ENCODE measurements around the gene GID8. TPM values are rescaled to one million over a fixed set of nuclear protein-coding genes. Genes with fewer than 3 reads are reported as not detected.

GID8 gene
- total RNA-seq, 1 donor from 2014 or later, result 55.8 TPM

DNA sequence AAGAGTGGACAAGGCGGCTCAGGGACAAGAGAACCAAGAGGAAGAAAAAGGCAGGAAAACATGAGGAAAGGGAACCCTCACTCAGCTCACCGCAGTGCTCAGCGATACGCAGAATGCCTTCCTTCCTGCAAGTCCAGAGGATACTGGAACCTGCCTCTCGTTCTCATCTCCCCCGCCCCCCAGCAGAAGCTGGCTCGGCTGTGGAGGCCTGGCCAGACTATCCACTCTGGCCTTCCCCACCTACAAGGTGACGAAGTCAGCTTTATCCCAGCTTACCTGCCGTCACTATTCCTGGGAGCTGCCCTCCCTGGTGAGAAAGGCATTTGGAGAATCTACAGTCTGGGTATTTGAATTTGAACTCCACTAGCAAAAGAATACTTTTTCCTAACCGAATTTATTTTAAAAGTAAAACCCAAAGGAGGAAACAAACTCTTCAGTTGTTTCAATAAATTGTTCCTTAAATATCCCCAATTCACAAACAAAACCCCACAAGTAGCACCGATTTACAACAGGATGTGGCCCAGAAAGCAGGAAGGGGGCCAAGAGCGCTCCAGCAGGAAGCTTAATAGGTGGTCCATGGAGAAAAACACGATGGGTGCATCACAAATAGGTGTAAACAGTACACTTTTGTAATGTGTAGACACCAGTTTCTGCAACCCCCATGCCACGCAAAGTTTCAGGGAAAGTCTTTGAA, 9.6 kb upstream of the GID8 start:
- Mint-ChIP-seq H3K4me3 (peak overlapping the region; percentile 93), H3K4me1 (ENCODE audit: unreplicated experiment) (peaks cover 54% of the 10 kb centered on the region), H3K27me3 (no peaks in the 10 kb centered on the region)

DNA sequence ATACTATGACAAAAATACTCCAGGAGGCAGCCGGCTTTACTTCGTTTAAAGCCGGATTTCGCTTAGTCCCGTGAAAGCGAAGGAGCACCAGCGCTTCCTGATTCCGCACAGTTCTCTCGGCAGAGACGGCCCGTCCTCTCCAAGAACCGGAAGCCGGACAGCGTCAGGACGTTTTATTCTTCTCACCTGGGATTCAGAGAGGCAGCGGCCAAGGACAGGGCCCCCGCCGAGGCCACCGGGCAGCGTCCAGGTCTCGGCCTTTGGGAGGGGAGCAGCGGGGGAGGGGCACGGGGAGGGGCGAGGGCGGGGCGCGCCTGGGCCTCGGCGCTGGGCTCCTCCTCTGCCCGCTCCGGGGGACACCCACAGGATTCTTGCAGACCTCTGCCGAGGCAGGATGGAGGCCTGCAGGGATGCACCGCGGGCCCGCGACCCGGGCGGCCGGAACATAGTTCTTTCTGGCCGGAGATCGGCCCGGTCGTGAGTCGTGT, 8.9 kb upstream of the GID8 start:
- H3K4me1 Mint-ChIP-seq (ENCODE audit: unreplicated experiment), result peaks cover 50% of the 10 kb centered on the region
- peaks cover 3% of the 10 kb centered on the region for H3K36me3 Mint-ChIP-seq
- H3K27ac Mint-ChIP-seq, result peak overlapping the region; percentile 80
- H3K4me3 Mint-ChIP-seq, result peak overlapping the region; percentile 93
- no peaks in the 10 kb centered on the region for H3K9me3 Mint-ChIP-seq
- TF ChIP-seq, protein P1, sequence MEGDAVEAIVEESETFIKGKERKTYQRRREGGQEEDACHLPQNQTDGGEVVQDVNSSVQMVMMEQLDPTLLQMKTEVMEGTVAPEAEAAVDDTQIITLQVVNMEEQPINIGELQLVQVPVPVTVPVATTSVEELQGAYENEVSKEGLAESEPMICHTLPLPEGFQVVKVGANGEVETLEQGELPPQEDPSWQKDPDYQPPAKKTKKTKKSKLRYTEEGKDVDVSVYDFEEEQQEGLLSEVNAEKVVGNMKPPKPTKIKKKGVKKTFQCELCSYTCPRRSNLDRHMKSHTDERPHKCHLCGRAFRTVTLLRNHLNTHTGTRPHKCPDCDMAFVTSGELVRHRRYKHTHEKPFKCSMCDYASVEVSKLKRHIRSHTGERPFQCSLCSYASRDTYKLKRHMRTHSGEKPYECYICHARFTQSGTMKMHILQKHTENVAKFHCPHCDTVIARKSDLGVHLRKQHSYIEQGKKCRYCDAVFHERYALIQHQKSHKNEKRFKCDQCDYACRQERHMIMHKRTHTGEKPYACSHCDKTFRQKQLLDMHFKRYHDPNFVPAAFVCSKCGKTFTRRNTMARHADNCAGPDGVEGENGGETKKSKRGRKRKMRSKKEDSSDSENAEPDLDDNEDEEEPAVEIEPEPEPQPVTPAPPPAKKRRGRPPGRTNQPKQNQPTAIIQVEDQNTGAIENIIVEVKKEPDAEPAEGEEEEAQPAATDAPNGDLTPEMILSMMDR (conservative IDR thresholded peaks at IDR 0.05), result no peak
- DNase-seq (ENCODE audit: extremely low spot score, unreplicated experiment), result no peak
- no peaks in the 10 kb centered on the region for H3K27me3 Mint-ChIP-seq

More for the DNA sequence above, 9.6 kb upstream of the GID8 start:
- H3K27ac Mint-ChIP-seq, result peak overlapping the region; percentile 80
- no peak for DNase-seq (ENCODE audit: extremely low spot score, unreplicated experiment)
- H3K36me3 Mint-ChIP-seq, result peaks cover 3% of the 10 kb centered on the region
- no peaks in the 10 kb centered on the region for H3K9me3 Mint-ChIP-seq
- TF ChIP-seq, protein P1 (conservative IDR thresholded peaks at IDR 0.05), result no peak

DNA sequence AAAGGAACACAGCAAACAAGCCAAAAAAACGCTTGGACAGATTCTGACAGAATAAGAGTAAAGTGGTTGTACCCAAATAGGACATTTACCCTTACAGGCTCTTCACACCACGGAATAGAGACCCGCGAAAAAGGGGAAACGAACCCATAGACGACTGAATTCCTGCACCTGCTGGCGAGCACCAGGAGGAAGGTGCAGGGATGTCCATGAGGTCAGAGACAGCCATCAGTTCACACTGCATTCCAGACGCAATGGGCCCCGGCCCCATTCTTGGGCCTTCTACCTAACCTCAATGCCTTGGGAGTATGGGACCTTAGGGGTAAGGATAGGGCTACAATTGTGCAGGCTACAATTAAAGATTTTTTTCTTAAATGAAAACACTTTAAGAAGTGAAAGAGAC, 6.5 kb upstream of the GID8 start:
- Mint-ChIP-seq H3K27me3 (no peaks in the 10 kb centered on the region), H3K4me3 (no peak overlapping the region), H3K36me3 (peaks cover 3% of the 10 kb centered on the region), H3K9me3 (no peaks in the 10 kb centered on the region), H3K27ac (no peak overlapping the region), H3K4me1 (ENCODE audit: unreplicated experiment) (peaks cover 37% of the 10 kb centered on the region)
- TF ChIP-seq, protein P1 (conservative IDR thresholded peaks at IDR 0.05), result no peak
- DNase-seq (ENCODE audit: extremely low spot score, unreplicated experiment), result no peak

DNA sequence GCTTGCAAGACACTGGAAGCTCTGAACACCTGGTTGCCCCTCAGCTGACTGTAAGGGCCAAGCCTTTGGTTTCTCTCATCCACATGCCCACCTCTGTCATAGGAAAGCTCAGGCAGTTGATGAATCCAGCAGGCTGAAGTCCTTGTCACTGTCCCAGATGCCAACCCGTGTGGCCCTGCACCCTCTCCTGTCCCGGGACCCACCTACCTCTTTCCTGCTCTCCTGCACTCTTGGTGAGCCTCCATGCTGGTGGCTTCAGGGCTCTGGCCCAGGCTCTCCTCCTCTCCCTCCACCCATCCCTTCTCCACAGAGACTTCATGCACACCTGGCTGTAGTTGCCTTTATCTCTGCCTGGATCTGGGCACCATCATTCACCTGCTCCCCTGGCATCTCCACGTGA, 4.0 kb upstream of the GID8 start:
- H3K4me3 Mint-ChIP-seq, result no peak overlapping the region
- H3K9me3 Mint-ChIP-seq, result no peaks in the 10 kb centered on the region
- no peaks in the 10 kb centered on the region for H3K27me3 Mint-ChIP-seq
- TF ChIP-seq, protein P1 (conservative IDR thresholded peaks at IDR 0.05), result no peak
- peaks cover 3% of the 10 kb centered on the region for H3K36me3 Mint-ChIP-seq
- peaks cover 24% of the 10 kb centered on the region for H3K4me1 Mint-ChIP-seq (ENCODE audit: unreplicated experiment)
- no peak for DNase-seq (ENCODE audit: extremely low spot score, unreplicated experiment)
- no peak overlapping the region for H3K27ac Mint-ChIP-seq

DNA sequence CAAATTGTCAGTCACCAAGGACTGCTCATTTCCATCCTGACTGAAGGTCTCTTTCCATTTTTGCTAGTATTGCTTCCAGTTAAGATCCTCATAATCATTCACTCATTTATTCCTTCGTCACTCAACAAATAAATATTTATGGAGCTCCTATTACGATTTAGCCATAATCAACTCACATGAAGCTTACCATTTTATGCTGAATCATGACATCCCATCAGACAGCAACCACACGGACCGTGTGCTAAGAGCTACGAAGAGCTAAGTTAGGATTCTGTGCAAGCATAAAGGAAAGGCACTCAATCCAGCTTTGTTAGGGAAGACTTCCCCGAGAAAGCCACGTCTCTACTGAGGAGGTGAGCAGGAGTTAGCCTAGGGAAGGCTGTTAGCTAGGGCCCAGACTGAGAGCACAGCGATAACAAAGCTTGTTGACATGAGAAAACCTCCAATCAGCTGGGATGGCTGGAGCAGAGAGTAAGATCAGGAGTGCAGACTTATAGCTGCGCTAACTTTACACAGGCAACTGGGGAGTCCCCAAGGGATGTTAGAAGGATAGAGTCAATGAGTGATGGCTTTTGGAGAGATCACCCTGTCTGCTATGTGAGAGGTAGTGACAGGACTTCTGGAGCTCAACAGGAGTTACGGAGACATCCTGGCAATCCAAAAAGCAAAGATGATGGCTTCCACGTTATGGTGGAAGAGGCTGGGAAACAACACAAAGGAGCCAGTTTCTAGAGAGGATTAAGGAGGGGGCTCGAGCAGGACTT, 2.6 kb upstream of the GID8 start:
- no peaks in the 10 kb centered on the region for H3K27me3 Mint-ChIP-seq
- no peak overlapping the region for H3K27ac Mint-ChIP-seq
- TF ChIP-seq, protein P1 (conservative IDR thresholded peaks at IDR 0.05), result no peak
- no peak overlapping the region for H3K4me3 Mint-ChIP-seq
- no peak for DNase-seq (ENCODE audit: extremely low spot score, unreplicated experiment)
- H3K9me3 Mint-ChIP-seq, result no peaks in the 10 kb centered on the region
- peaks cover 22% of the 10 kb centered on the region for H3K4me1 Mint-ChIP-seq (ENCODE audit: unreplicated experiment)
- H3K36me3 Mint-ChIP-seq, result peaks cover 9% of the 10 kb centered on the region
